Measurements from ENCODE around the gene FGF11.

The FGF11 gene

DNA sequence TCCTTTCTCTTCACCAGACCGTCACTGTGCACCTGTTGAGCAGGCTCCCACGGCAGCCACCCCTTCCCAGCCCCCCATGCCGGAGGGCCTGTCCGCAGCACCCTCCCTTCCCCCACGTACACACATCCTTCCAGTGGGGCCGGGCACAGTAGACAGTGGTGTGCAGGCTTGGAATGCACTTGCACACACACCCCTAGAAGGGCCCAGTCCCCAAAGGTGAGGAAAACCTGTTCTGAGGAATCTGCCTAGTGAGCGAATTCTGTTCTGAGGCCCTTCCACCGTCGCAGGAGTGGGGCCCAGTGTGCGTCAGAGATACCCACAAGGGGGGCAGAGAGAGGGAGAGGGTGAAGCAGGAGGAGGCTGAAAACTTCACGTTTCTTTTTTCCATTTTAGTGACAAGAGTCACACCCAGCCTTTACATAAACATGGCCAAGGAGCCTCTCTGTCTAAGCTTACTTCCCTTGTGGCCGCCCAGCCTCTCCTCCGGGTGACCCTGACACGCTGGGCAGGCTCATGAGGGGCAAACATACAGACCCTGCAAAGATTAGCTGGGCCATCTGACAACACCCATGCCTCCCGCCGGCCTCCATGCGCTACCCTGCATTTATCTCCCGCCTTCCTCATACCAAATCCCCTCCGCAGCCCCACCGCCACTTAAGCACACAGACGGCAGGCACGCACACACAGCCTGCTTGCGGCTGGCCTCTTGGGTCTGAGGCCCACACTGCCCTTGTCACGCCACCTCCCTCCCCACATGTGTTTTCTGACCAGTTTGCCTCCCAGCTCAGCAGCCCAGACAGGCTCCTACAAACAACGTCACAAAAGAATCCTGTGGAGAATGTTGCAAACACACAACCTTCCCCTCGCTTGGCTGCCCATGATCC is 38.3 kb downstream of the FGF11 start (continued):
- no peak for TF ChIP-seq ZSCAN23 (tag by site-specific recombination; IDR thresholded peaks at IDR 0.05)
- TF ChIP-seq, protein P1, sequence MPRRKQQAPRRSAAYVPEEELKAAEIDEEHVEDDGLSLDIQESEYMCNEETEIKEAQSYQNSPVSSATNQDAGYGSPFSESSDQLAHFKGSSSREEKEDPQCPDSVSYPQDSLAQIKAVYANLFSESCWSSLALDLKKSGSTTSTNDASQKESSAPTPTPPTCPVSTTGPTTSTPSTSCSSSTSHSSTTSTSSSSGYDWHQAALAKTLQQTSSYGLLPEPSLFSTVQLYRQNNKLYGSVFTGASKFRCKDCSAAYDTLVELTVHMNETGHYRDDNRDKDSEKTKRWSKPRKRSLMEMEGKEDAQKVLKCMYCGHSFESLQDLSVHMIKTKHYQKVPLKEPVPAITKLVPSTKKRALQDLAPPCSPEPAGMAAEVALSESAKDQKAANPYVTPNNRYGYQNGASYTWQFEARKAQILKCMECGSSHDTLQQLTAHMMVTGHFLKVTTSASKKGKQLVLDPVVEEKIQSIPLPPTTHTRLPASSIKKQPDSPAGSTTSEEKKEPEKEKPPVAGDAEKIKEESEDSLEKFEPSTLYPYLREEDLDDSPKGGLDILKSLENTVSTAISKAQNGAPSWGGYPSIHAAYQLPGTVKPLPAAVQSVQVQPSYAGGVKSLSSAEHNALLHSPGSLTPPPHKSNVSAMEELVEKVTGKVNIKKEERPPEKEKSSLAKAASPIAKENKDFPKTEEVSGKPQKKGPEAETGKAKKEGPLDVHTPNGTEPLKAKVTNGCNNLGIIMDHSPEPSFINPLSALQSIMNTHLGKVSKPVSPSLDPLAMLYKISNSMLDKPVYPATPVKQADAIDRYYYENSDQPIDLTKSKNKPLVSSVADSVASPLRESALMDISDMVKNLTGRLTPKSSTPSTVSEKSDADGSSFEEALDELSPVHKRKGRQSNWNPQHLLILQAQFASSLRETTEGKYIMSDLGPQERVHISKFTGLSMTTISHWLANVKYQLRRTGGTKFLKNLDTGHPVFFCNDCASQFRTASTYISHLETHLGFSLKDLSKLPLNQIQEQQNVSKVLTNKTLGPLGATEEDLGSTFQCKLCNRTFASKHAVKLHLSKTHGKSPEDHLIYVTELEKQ (tag by site-specific recombination; IDR thresholded peaks at IDR 0.05; ENCODE audit: borderline replicate concordance), result no peak
- peak; percentile 59 for TF ChIP-seq ZFP69B (tag by site-specific recombination; IDR thresholded peaks at IDR 0.05)
- TF ChIP-seq ZNF239 (tag by site-specific recombination; IDR thresholded peaks at IDR 0.05), result no peak
- TF ChIP-seq KLF16 (tag by site-specific recombination; IDR thresholded peaks at IDR 0.05), result no peak
- TF ChIP-seq ZBTB48 (tag by site-specific recombination; IDR thresholded peaks at IDR 0.05), result no peak
- TF ChIP-seq, protein P2, sequence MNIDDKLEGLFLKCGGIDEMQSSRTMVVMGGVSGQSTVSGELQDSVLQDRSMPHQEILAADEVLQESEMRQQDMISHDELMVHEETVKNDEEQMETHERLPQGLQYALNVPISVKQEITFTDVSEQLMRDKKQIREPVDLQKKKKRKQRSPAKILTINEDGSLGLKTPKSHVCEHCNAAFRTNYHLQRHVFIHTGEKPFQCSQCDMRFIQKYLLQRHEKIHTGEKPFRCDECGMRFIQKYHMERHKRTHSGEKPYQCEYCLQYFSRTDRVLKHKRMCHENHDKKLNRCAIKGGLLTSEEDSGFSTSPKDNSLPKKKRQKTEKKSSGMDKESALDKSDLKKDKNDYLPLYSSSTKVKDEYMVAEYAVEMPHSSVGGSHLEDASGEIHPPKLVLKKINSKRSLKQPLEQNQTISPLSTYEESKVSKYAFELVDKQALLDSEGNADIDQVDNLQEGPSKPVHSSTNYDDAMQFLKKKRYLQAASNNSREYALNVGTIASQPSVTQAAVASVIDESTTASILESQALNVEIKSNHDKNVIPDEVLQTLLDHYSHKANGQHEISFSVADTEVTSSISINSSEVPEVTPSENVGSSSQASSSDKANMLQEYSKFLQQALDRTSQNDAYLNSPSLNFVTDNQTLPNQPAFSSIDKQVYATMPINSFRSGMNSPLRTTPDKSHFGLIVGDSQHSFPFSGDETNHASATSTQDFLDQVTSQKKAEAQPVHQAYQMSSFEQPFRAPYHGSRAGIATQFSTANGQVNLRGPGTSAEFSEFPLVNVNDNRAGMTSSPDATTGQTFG (tag by site-specific recombination; IDR thresholded peaks at IDR 0.05; ENCODE audit: borderline replicate concordance), result no peak
- peak; percentile 48; the same call in 1 of the 2 replicates for TF ChIP-seq SCRT1 (tag by site-specific recombination; IDR thresholded peaks at IDR 0.05; ENCODE audit: borderline replicate concordance)
- TF ChIP-seq, protein P3, sequence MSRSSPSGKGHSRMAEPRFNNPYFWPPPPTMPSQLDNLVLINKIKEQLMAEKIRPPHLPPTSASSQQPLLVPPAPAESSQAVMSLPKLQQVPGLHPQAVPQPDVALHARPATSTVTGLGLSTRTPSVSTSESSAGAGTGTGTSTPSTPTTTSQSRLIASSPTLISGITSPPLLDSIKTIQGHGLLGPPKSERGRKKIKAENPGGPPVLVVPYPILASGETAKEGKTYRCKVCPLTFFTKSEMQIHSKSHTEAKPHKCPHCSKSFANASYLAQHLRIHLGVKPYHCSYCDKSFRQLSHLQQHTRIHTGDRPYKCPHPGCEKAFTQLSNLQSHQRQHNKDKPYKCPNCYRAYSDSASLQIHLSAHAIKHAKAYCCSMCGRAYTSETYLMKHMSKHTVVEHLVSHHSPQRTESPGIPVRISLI (tag by site-specific recombination; IDR thresholded peaks at IDR 0.05), result no peak
- TF ChIP-seq ZNF146 (tag by site-specific recombination; IDR thresholded peaks at IDR 0.05), result no peak
- TF ChIP-seq ZNF248 (tag by site-specific recombination; IDR thresholded peaks at IDR 0.05), result no peak
- TF ChIP-seq, protein P4, sequence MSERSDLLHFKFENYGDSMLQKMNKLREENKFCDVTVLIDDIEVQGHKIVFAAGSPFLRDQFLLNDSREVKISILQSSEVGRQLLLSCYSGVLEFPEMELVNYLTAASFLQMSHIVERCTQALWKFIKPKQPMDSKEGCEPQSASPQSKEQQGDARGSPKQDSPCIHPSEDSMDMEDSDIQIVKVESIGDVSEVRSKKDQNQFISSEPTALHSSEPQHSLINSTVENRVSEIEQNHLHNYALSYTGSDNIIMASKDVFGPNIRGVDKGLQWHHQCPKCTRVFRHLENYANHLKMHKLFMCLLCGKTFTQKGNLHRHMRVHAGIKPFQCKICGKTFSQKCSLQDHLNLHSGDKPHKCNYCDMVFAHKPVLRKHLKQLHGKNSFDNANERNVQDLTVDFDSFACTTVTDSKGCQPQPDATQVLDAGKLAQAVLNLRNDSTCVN (tag by site-specific recombination; optimal IDR thresholded peaks at IDR 0.05), result peak; percentile 10
- TF ChIP-seq, protein P5, sequence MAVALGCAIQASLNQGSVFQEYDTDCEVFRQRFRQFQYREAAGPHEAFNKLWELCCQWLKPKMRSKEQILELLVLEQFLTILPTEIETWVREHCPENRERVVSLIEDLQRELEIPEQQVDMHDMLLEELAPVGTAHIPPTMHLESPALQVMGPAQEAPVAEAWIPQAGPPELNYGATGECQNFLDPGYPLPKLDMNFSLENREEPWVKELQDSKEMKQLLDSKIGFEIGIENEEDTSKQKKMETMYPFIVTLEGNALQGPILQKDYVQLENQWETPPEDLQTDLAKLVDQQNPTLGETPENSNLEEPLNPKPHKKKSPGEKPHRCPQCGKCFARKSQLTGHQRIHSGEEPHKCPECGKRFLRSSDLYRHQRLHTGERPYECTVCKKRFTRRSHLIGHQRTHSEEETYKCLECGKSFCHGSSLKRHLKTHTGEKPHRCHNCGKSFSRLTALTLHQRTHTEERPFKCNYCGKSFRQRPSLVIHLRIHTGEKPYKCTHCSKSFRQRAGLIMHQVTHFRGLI (tag by site-specific recombination; IDR thresholded peaks at IDR 0.05), result peak; percentile 78; the same call in 1 of the 2 replicates
